Measurements from ENCODE around the gene TMEM255A.

DNA sequence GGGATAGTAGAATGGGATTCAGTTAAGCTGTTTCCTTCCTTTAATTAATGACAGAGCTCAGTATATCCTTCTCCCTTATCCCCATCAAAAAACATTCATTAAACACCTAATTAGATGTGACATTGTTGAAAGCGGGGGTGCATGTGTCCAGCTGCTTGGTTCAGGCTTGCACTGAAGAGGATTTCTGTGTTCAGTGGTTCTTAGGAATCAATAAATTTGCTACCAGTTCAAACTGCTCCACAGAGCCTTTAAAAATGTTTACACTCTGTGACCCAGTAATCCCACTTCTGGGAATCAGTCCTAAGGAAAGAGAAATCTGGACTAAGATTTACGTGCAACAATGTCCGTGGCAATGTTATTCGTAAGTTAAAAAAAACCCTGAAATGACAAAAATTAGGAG, 7.2 kb upstream of the TMEM255A start:
- TF ChIP-seq, protein P1, sequence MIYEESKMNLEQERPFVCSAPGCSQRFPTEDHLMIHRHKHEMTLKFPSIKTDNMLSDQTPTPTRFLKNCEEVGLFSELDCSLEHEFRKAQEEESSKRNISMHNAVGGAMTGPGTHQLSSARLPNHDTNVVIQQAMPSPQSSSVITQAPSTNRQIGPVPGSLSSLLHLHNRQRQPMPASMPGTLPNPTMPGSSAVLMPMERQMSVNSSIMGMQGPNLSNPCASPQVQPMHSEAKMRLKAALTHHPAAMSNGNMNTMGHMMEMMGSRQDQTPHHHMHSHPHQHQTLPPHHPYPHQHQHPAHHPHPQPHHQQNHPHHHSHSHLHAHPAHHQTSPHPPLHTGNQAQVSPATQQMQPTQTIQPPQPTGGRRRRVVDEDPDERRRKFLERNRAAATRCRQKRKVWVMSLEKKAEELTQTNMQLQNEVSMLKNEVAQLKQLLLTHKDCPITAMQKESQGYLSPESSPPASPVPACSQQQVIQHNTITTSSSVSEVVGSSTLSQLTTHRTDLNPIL (CRISPR knock-in tag; IDR thresholded peaks at IDR 0.05; ENCODE audit: low read depth), result no peak
- TF ChIP-seq ESRRG (CRISPR knock-in tag; IDR thresholded peaks at IDR 0.05) (no peak), OSR1 (CRISPR knock-in tag; IDR thresholded peaks at IDR 0.05) (no peak), PPARA (CRISPR knock-in tag; IDR thresholded peaks at IDR 0.05; ENCODE audit: borderline replicate concordance) (no peak), ZFP3 (CRISPR knock-in tag; IDR thresholded peaks at IDR 0.05) (no peak), ZFP30 (CRISPR knock-in tag; IDR thresholded peaks at IDR 0.05) (no peak), SNAI2 (CRISPR knock-in tag; IDR thresholded peaks at IDR 0.05) (no peak)

Measured in SK-N-SH treated with all-trans-retinoic acid at 6 μM for 48 hours (cell line).